Peyer's patch (tissue), 4 donors: ENCODE results near the gene SPIRE2. TPM values are rescaled to one million over a fixed set of nuclear protein-coding genes. Genes with fewer than 3 reads are reported as not detected.
A peak's percentile ranks its signal among the peaks of the same experiment; 100 is the strongest.

ENCODE experiments used
- DNase-seq, 3 donors: peaks; one replicate each; pipeline ENCODE4 v3.0.0-alpha.2; 2017 to 2019
- H3K27ac ChIP-seq, 4 donors: fragments of 200-600 bp; sonication (generic); one replicate each; pipeline ENCODE4 v1.5.1; 2016 to 2019
- H3K27me3 ChIP-seq, 2 donors: fragments of 200-600 bp; sonication (generic); one replicate each; pipeline ENCODE4 v1.5.1; 2019
- H3K36me3 ChIP-seq, 3 donors: fragments of 200-600 bp; sonication (generic); one replicate each; pipeline ENCODE4 v1.5.1; 2016 to 2019
- H3K4me1 ChIP-seq, 4 donors: fragments of 200-600 bp; sonication (generic); one replicate each; pipeline ENCODE4 v1.5.1; 2016 to 2019
- H3K4me3 ChIP-seq, 4 donors: fragments of 200-600 bp; sonication (generic); 1 replicate in 3 of 4; 2 replicates in 1 of 4; pipeline ENCODE4 v1.5.1; 2016 to 2019; ENCODE audit warnings: mild to moderate bottlenecking in 1 of 4
- H3K9me3 ChIP-seq, 4 donors: fragments of 200-600 bp; sonication (generic); one replicate each; pipeline ENCODE4 v1.5.1; 2016 to 2019; ENCODE audit warnings: mild to moderate bottlenecking in 1 of 4
- CTCF ChIP-seq, 6 experiments: fragments of 450-650 bp in 4 of 6; fragments of 200-600 bp in 2 of 6; sonication (generic) in 1 of 6; IDR thresholded peaks; one replicate each; pipeline ENCODE4 v1.5.1; 2017 to 2019; ENCODE audit warnings: antibody characterized with exemption in 6 of 6, mild to moderate bottlenecking in 3 of 6, moderate library complexity in 1 of 6
- POLR2A ChIP-seq, 2 donors: fragments of 450-650 bp; IDR thresholded peaks; one replicate each; pipeline ENCODE4 v1.5.1; 2017; ENCODE audit warnings: antibody characterized with exemption in 2 of 2, mild to moderate bottlenecking in 2 of 2, moderate library complexity in 2 of 2
- total RNA-seq, 4 donors: library from RNA; depleted of rRNA; stranded (reverse); fragments of >200 nt; gene quantifications; one replicate each; pipeline ENCODE4 v1.1.0, GENCODE V29; 2016

SPIRE2 gene
- total RNA-seq, 4 donors from 2014 or later: 45.5 to 147 (median 111) TPM

GRCh38 chr16:89909777-89910716 lies 81.8 kb downstream of the SPIRE2 start:
- H3K36me3 ChIP-seq: peaks cover 0 to 56% (median 0%) of the 10 kb centered on the region in 3 donors
- peaks cover 0 to 6% (median 0%) of the 10 kb centered on the region in 4 donors for H3K4me1 ChIP-seq
- no peaks in the 10 kb centered on the region for H3K27me3 ChIP-seq
- no peak for TF ChIP-seq POLR2A (IDR thresholded peaks at IDR 0.05)
- TF ChIP-seq CTCF (IDR thresholded peaks at IDR 0.05): peak; percentile 52 to 86 (median 80)
- peak; percentile 62 to 85 (median 83) for DNase-seq
- H3K27ac ChIP-seq: peak overlapping the region in 1 of 4 donors; percentile 0
- no peaks in the 10 kb centered on the region for H3K9me3 ChIP-seq
- no peak overlapping the region for H3K4me3 ChIP-seq

DNA sequence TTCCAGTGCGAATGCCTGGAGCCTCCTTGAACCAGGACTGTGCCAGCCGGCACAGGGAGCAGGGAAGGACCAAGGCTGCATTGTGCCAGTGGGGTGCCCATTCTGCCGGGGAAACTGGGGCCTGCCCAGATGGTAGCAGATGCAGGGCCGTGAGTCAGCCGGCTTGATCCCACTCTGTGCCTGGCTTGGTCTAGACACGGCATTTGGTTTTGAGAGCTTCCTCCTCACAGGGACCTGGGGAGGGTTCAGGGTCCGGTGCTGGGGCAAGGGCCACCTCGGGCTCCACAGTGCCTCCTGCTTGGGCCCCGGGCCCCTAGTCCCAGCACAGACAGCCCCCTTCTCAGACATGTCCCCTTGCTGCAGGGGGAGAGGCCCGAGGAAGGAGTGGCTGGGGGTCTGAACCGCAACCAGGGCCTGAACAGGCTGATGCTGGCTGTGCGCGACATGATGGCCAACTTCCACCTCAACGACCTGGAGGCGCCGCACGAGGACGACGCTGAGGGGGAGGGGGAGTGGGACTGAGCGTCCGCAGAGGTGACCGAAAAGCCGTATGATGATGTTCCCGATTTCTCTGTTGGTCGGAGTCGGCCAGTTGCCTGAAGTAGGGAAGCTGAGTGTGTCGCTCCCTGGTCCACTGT lies 82.6 kb downstream of the SPIRE2 start:
- peaks cover 0 to 6% (median 0%) of the 10 kb centered on the region in 4 donors for H3K4me1 ChIP-seq
- no peak overlapping the region for H3K4me3 ChIP-seq
- no peak for DNase-seq
- H3K9me3 ChIP-seq: no peaks in the 10 kb centered on the region
- TF ChIP-seq POLR2A (IDR thresholded peaks at IDR 0.05) (no peak), CTCF (IDR thresholded peaks at IDR 0.05) (no peak)
- peaks cover 0 to 48% (median 0%) of the 10 kb centered on the region in 3 donors for H3K36me3 ChIP-seq
- no peak overlapping the region for H3K27ac ChIP-seq
- no peaks in the 10 kb centered on the region for H3K27me3 ChIP-seq

- H3K4me1 ChIP-seq: peaks cover 0 to 6% (median 0%) of the 10 kb centered on the region in 4 donors
- peaks cover 0 to 43% (median 0%) of the 10 kb centered on the region in 3 donors for H3K36me3 ChIP-seq
- H3K4me3 ChIP-seq: no peak overlapping the region
- no peaks in the 10 kb centered on the region for H3K27me3 ChIP-seq
- TF ChIP-seq CTCF (IDR thresholded peaks at IDR 0.05): no peak
- TF ChIP-seq POLR2A (IDR thresholded peaks at IDR 0.05): no peak
- no peaks in the 10 kb centered on the region for H3K9me3 ChIP-seq
- H3K27ac ChIP-seq: no peak overlapping the region
- no peak for DNase-seq
Observed at GRCh38 chr16:89911375-89911774, 83.1 kb downstream of the SPIRE2 start.

DNA sequence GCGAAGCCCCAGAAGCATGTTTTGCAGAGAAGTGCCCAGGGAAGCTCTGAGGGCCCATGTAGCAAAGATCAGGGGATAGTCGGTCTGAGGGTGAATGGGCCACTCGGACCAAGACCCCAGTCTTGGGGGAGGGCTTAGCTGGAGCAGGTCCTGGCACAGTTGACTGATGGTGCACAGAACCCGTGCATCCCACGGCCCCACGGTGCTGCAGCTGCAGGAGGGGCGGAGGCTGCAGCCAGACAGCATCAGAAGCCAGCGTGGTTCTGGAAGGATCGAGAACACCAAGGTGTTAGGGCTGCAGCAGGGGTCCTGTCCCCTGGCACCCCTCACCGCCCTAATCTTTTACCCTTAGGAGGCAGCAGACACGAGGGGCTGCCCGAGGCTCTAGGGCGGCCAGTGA lies 83.9 kb downstream of the SPIRE2 start:
- H3K27ac ChIP-seq: no peak overlapping the region
- peaks cover 0 to 35% (median 0%) of the 10 kb centered on the region in 3 donors for H3K36me3 ChIP-seq
- DNase-seq: no peak
- H3K27me3 ChIP-seq: no peaks in the 10 kb centered on the region
- H3K4me1 ChIP-seq: peaks cover 0 to 6% (median under 1%) of the 10 kb centered on the region in 4 donors
- no peak for TF ChIP-seq CTCF (IDR thresholded peaks at IDR 0.05)
- no peaks in the 10 kb centered on the region for H3K9me3 ChIP-seq
- H3K4me3 ChIP-seq: no peak overlapping the region

- Histone ChIP-seq H3K4me1 (peaks cover 4 to 10% (median 5%) of the 10 kb centered on the region in 4 donors), H3K9me3 (no peaks in the 10 kb centered on the region), H3K4me3 (no peak overlapping the region), H3K27ac (no peak overlapping the region), H3K27me3 (no peaks in the 10 kb centered on the region), H3K36me3 (peaks cover 0 to 33% (median 0%) of the 10 kb centered on the region in 3 donors)
- DNase-seq: no peak
- no peak for TF ChIP-seq POLR2A (IDR thresholded peaks at IDR 0.05)
- TF ChIP-seq CTCF (IDR thresholded peaks at IDR 0.05): no peak
Observed at GRCh38 chr16:89912627-89913026, 84.4 kb downstream of the SPIRE2 start.
